SH-SY5Y (cell line): ENCODE data around the gene MARK3.

Experiments used
- GATA2 ChIP-seq: IDR thresholded peaks from 2 replicates; pipeline ENCODE4 v1.6.1; 2011; ENCODE audit warnings: mild to moderate bottlenecking, low read depth, low read length
- GATA3 ChIP-seq: IDR thresholded peaks from 2 replicates; pipeline ENCODE4 v1.6.1; 2011; ENCODE audit warnings: low read depth, mild to moderate bottlenecking, low read length, moderate library complexity

DNA sequence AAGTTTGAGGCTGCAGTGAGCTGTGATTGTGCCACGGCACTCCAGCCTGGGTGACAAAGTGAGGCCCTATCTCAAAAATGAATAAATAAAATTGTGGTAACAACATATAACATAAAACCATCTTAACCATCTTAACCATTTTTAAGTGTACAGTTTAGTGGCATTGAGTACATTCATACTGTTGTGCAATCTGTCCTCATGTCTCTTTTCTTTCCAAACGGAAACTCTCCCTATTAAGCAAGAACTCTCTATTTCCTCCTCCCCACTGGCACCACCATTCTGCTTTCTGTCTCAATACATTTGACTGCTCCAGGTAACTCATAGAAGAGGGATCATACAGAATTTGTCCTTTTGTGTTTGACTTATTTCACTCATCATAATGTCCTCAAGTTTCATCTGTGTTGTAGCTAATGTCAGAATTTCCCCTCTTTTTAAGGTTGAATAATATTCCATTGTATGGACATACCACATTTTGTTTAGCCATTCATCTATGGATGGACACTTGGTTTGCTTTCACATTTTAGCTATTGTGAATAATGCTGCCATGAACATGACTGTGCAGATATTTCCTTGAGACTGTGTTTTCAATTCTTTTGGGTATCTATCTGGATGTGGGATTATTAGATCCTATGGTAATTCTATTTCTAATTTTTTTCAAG lies 4.4 kb upstream of the MARK3 start:
- no peak for TF ChIP-seq GATA3
- no peak for TF ChIP-seq GATA2
